Measurements from ENCODE around the gene MRPL20.
A peak's percentile ranks its signal among the peaks of the same experiment; 100 is the strongest.

The MRPL20 gene

DNA sequence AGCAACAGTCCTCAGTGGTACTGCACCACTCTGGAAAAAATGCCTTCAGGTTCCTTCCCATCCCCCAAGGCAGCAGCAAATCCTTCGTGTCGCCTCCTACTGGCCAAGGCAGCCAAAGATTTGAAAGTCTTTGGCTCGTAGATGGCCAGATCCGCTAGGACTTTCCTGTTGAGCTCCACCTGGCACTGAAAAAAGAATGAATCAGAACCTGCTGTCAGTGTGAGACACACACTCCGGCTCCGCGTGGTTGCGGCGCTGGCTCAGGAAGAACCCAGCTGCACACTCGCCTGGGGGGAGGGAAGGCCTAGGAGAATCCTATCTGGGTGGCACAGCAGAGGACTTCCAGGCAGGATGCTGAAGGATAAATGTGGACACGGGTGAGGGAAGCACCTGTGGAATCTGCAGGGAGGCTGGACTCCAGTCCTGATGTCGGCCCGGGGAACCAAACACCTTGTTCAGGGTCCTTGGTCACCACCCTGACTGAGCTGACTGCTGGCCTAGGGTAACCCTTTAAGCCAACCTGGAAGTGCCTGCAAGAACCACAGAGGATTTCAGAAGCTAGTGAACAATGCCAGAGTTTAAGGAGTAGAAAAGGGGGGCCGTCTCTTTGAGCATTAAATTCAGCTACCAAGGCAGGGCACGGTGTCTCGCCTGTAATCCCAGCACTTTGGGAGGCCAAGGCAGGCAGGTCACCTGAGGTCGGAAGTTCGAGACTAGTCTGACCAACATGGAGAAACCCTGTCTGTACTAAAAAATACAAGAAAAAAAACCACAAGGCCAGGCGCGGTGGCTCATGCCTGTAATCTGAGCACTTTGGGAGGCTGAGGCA lies 4.8 kb downstream of the MRPL20 start:
- no peak overlapping the region for H3K27ac ChIP-seq (ENCODE audit: low read depth, low read length, poor library complexity, severe bottlenecking)
- no peak overlapping the region for H2AFZ ChIP-seq (ENCODE audit: low read length)
- peaks cover 37% of the 10 kb centered on the region for H3K79me2 ChIP-seq (ENCODE audit: insufficient read depth, low read length)
- H3K4me1 ChIP-seq (ENCODE audit: insufficient read depth, low read length, severe bottlenecking): peaks cover 42% of the 10 kb centered on the region
- H3K4me2 ChIP-seq (ENCODE audit: low read length): no peak overlapping the region
- TF ChIP-seq EZH2 (IDR thresholded peaks at IDR 0.05; ENCODE audit: borderline replicate concordance, low read length): no peak
- TF ChIP-seq, protein P1, sequence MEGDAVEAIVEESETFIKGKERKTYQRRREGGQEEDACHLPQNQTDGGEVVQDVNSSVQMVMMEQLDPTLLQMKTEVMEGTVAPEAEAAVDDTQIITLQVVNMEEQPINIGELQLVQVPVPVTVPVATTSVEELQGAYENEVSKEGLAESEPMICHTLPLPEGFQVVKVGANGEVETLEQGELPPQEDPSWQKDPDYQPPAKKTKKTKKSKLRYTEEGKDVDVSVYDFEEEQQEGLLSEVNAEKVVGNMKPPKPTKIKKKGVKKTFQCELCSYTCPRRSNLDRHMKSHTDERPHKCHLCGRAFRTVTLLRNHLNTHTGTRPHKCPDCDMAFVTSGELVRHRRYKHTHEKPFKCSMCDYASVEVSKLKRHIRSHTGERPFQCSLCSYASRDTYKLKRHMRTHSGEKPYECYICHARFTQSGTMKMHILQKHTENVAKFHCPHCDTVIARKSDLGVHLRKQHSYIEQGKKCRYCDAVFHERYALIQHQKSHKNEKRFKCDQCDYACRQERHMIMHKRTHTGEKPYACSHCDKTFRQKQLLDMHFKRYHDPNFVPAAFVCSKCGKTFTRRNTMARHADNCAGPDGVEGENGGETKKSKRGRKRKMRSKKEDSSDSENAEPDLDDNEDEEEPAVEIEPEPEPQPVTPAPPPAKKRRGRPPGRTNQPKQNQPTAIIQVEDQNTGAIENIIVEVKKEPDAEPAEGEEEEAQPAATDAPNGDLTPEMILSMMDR (IDR thresholded peaks at IDR 0.05; ENCODE audit: low read length): peak; percentile 76
- no peaks in the 10 kb centered on the region for H3F3A ChIP-seq (ENCODE audit: insufficient read depth, low read length)
- no peak overlapping the region for H3K4me3 ChIP-seq (ENCODE audit: low read depth, low read length, poor library complexity, severe bottlenecking)
- H4K20me1 ChIP-seq (ENCODE audit: insufficient read depth, low read length): no peaks in the 10 kb centered on the region
- no peak overlapping the region for H3K9ac ChIP-seq (ENCODE audit: low read length)
- H3K36me3 ChIP-seq (ENCODE audit: insufficient read depth, low read length): peaks cover 78% of the 10 kb centered on the region
- H3K9me3 ChIP-seq (ENCODE audit: low read length): no peaks in the 10 kb centered on the region
- H3K9me2 ChIP-seq (ENCODE audit: low read depth, low read length): no peaks in the 10 kb centered on the region
- H3K27me3 ChIP-seq (ENCODE audit: insufficient read depth, low read length): no peaks in the 10 kb centered on the region

DNA sequence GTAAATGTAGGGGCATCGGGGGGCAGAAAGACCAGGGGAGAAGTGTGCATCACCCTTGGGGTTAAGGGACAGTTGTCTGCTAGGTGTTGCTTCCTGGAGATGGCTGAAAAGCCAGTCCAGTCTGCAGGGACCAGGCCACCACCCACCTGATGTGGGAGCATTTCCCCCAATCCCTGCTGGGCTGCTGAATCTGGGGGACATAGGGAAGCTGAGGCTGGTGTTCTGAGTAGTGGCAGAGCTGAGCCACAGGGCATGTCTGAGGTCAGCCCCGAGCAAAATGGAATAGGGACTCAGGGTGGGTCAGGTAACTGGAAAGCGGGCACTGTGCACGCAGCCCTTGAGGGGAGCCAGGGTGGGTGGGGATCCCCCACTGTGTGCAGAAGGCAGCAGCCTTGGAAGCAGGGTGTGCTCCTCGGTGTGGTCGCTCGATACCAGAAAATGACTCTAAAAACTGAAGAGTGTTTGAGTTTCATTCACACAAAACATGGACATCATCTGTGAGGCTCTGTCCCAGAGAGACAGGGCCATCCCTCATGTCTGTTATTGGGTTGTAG lies 5.6 kb downstream of the MRPL20 start:
- H3K9me2 ChIP-seq (ENCODE audit: low read depth, low read length): no peaks in the 10 kb centered on the region
- peaks cover 36% of the 10 kb centered on the region for H3K79me2 ChIP-seq (ENCODE audit: insufficient read depth, low read length)
- no peaks in the 10 kb centered on the region for H3K9me3 ChIP-seq (ENCODE audit: low read length)
- H3K4me3 ChIP-seq (ENCODE audit: low read depth, low read length, poor library complexity, severe bottlenecking): peak overlapping the region; percentile 98
- H3K4me2 ChIP-seq (ENCODE audit: low read length): no peak overlapping the region; the same call in 1 of the 2 replicates
- no peaks in the 10 kb centered on the region for H3K27me3 ChIP-seq (ENCODE audit: insufficient read depth, low read length)
- H3K4me1 ChIP-seq (ENCODE audit: insufficient read depth, low read length, severe bottlenecking): peaks cover 45% of the 10 kb centered on the region
- no peak overlapping the region for H3K27ac ChIP-seq (ENCODE audit: low read depth, low read length, poor library complexity, severe bottlenecking)
- no peak overlapping the region for H2AFZ ChIP-seq (ENCODE audit: low read length)
- H3K9ac ChIP-seq (ENCODE audit: low read length): no peak overlapping the region
- H3K36me3 ChIP-seq (ENCODE audit: insufficient read depth, low read length): peaks cover 81% of the 10 kb centered on the region
- no peaks in the 10 kb centered on the region for H3F3A ChIP-seq (ENCODE audit: insufficient read depth, low read length)
- no peak for TF ChIP-seq EZH2 (IDR thresholded peaks at IDR 0.05; ENCODE audit: borderline replicate concordance, low read length)
- TF ChIP-seq, protein P1 (IDR thresholded peaks at IDR 0.05; ENCODE audit: low read length): no peak
- H4K20me1 ChIP-seq (ENCODE audit: insufficient read depth, low read length): no peaks in the 10 kb centered on the region

DNA sequence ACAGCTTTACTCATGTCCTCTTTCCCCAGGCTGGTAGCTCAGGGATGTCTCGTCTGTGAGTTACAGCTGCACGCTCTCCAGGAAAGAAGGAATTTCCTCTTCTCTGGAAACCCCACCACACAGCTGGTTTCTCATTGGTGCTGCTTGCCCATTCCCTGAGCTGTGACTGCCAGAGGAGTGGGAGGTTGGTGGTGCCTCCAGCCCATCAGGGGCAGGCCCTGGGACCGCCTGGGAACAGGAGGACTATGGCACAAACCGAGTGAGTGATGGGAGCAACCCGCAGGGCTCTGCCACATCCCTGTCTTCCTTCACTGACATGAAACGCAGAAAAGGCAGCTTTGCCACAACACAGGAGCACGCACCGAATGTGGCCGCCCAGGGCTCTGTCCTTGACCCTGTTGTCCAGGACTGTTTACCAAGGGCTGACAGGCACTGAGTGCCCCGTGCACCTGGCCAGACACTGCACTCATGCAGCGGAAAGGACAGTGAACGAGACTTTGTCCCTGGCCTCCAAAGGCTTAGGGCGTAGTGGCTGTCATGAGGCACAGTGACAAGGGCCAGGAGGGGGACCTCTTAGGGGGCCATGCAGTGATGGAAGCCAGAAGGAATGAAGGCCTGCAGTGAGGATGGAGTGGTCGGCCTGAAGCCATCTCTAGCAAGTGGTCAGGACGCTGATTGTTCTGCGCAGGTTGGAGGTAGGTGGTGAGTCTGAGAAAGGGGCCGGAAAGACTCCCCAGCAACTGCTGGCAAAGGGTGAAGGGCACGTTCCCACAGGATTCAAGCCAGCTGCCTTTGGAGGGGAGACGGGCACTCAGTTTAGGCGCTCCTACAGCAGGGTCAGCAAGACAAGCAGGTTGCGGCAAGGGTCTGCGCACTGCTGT lies 6.3 kb downstream of the MRPL20 start:
- no peaks in the 10 kb centered on the region for H3K9me2 ChIP-seq (ENCODE audit: low read depth, low read length)
- peak overlapping the region; percentile 98 for H3K9ac ChIP-seq (ENCODE audit: low read length)
- H3K9me3 ChIP-seq (ENCODE audit: low read length): no peaks in the 10 kb centered on the region
- H3K27ac ChIP-seq (ENCODE audit: low read depth, low read length, poor library complexity, severe bottlenecking): peak overlapping the region; percentile 55
- no peaks in the 10 kb centered on the region for H3K27me3 ChIP-seq (ENCODE audit: insufficient read depth, low read length)
- peak overlapping the region; percentile 98 for H3K4me3 ChIP-seq (ENCODE audit: low read depth, low read length, poor library complexity, severe bottlenecking)
- H3F3A ChIP-seq (ENCODE audit: insufficient read depth, low read length): no peaks in the 10 kb centered on the region
- no peaks in the 10 kb centered on the region for H4K20me1 ChIP-seq (ENCODE audit: insufficient read depth, low read length)
- H2AFZ ChIP-seq (ENCODE audit: low read length): no peak overlapping the region
- H3K4me2 ChIP-seq (ENCODE audit: low read length): peak overlapping the region; percentile 98
- TF ChIP-seq, protein P1 (IDR thresholded peaks at IDR 0.05; ENCODE audit: low read length): no peak
- H3K79me2 ChIP-seq (ENCODE audit: insufficient read depth, low read length): peaks cover 28% of the 10 kb centered on the region
- peaks cover 81% of the 10 kb centered on the region for H3K36me3 ChIP-seq (ENCODE audit: insufficient read depth, low read length)
- H3K4me1 ChIP-seq (ENCODE audit: insufficient read depth, low read length, severe bottlenecking): peaks cover 38% of the 10 kb centered on the region

All from OCI-LY1 (cell line).